ENCODE results near the gene PHF13. TPM values are rescaled to one million over a fixed set of nuclear protein-coding genes. Genes with fewer than 3 reads are reported as not detected.

The PHF13 gene
- total RNA-seq, 2 donors from 2014 or later, result 13.8 to 79.2 TPM

- intact Hi-C loops (cut with DNase I), result loop anchor here (5.0 kb wide), 1 partner anchor 38 kb away; no protein-coding TSS in a partner anchor
- H3K27ac ChIP-seq, result peak overlapping the region in 1 of 2 donors; percentile 17
- peaks cover 13 to 22% of the 10 kb centered on the region in 2 donors for H3K36me3 ChIP-seq
- whole genome bisulfite sequencing, result 71% methylated on average over 24 of the region's 24 CpGs
- TF ChIP-seq CTCF (IDR thresholded peaks at IDR 0.05), result no peak
- TF ChIP-seq POLR2A (IDR thresholded peaks at IDR 0.05), result no peak
- TF ChIP-seq POLR2AphosphoS5 (IDR thresholded peaks at IDR 0.05), result no peak
- no peak for DNase-seq (ENCODE audit: low spot score)
- H3K4me3 ChIP-seq, result no peak overlapping the region
- H3K27me3 ChIP-seq (replicated peaks; ENCODE audit: insufficient read depth), result no peaks in the 10 kb centered on the region
- peaks cover 13% of the 10 kb centered on the region for H3K4me1 ChIP-seq (replicated peaks)
- no peaks in the 10 kb centered on the region for H3K9me3 ChIP-seq
These were observed 24.5 kb upstream of the PHF13 start for GRCh38 chr1:6588893-6589520.

DNA sequence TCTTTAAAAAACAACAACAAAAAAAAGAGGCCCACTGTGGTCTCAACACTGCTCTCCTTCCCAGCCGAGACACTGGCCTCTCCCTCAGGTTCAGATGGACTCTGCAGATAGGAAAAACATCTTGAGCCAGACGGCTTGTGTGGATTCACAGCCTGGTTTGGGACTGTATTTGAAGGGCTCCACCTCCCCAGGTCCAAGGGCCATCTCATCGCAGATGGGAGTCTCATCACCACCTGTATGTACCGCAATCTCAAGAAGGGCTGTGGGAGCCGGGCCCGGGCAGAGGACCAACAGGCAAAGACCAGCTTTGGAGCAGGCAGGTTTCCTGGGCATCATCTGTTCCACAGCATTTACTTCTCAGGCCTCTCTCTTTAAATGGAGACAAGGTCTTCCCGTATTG lies 23.5 kb upstream of the PHF13 start:
- H3K4me3 ChIP-seq, result no peak overlapping the region

GRCh38 chr1:6591222-6591621 lies 22.3 kb upstream of the PHF13 start:
- TF ChIP-seq POLR2A (IDR thresholded peaks at IDR 0.05) (no peak), CTCF (IDR thresholded peaks at IDR 0.05) (no peak)
- H3K27ac ChIP-seq, result no peak overlapping the region
- intact Hi-C loops (cut with DNase I), result no loop called here

More for the DNA sequence above, 23.5 kb upstream of the PHF13 start:
- Histone ChIP-seq H3K36me3 (peaks cover 15 to 26% of the 10 kb centered on the region in 2 donors), H3K27ac (no peak overlapping the region), H3K4me1 (replicated peaks) (peaks cover 13% of the 10 kb centered on the region), H3K9me3 (no peaks in the 10 kb centered on the region), H3K27me3 (replicated peaks; ENCODE audit: insufficient read depth) (no peaks in the 10 kb centered on the region)
- no peak for DNase-seq (ENCODE audit: low spot score)
- WGBS, result 91% methylated on average over 7 of the region's 7 CpGs
- intact Hi-C loops (cut with DNase I), result no loop called here
- TF ChIP-seq POLR2AphosphoS5 (IDR thresholded peaks at IDR 0.05), result no peak
- no peak for TF ChIP-seq CTCF (IDR thresholded peaks at IDR 0.05)
- no peak for TF ChIP-seq POLR2A (IDR thresholded peaks at IDR 0.05)

DNA sequence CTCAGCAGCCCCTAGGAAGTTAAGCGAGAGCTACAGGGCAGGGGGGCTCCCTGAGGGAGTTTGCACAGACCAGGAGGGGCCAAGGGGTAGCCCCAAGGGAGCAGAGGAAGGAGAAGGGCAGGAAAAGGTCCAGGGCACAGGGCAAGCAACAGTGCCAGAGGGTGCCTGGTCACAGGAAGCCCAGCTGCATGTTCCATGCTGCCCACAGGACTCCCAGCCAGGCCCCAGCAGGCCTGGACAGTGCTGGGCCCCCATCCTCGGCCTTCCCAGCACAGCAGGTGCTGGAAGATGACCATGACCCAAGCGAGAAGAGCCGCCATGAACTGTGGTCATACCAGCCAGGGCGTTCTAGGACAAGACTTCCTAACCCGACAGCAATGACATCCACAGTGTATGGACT lies 21.9 kb upstream of the PHF13 start:
- H3K27ac ChIP-seq, result no peak overlapping the region
- TF ChIP-seq CTCF (IDR thresholded peaks at IDR 0.05) (no peak), POLR2A (IDR thresholded peaks at IDR 0.05) (no peak), POLR2AphosphoS5 (IDR thresholded peaks at IDR 0.05) (no peak)
- H3K4me1 ChIP-seq (replicated peaks), result peaks cover 20% of the 10 kb centered on the region
- intact Hi-C loops (cut with DNase I), result no loop called here
- H3K4me3 ChIP-seq, result no peak overlapping the region
- no peak for DNase-seq (ENCODE audit: low spot score)
- H3K9me3 ChIP-seq, result no peaks in the 10 kb centered on the region
- H3K36me3 ChIP-seq, result peaks cover 15 to 30% of the 10 kb centered on the region in 2 donors
- 85% methylated on average over 5 of the region's 6 CpGs for WGBS
- H3K27me3 ChIP-seq (replicated peaks; ENCODE audit: insufficient read depth), result no peaks in the 10 kb centered on the region

More at GRCh38 chr1:6591222-6591621, 22.3 kb upstream of the PHF13 start:
- no peak for DNase-seq (ENCODE audit: low spot score)
- H3K36me3 ChIP-seq, result peaks cover 15 to 30% of the 10 kb centered on the region in 2 donors
- H3K4me3 ChIP-seq, result no peak overlapping the region
- 86% methylated on average over 12 of the region's 13 CpGs for WGBS
- no peaks in the 10 kb centered on the region for H3K9me3 ChIP-seq
- no peaks in the 10 kb centered on the region for H3K27me3 ChIP-seq (replicated peaks; ENCODE audit: insufficient read depth)
- peaks cover 20% of the 10 kb centered on the region for H3K4me1 ChIP-seq (replicated peaks)

GRCh38 chr1:6592441-6592840 lies 21.1 kb upstream of the PHF13 start:
- no peak for DNase-seq (ENCODE audit: low spot score)
- peaks cover 15 to 36% of the 10 kb centered on the region in 2 donors for H3K36me3 ChIP-seq
- H3K4me1 ChIP-seq (replicated peaks), result peaks cover 24% of the 10 kb centered on the region
- no peak overlapping the region for H3K4me3 ChIP-seq
- no peaks in the 10 kb centered on the region for H3K27me3 ChIP-seq (replicated peaks; ENCODE audit: insufficient read depth)
- no peak overlapping the region for H3K27ac ChIP-seq
- intact Hi-C loops (cut with DNase I), result no loop called here
- TF ChIP-seq CTCF (IDR thresholded peaks at IDR 0.05), result no peak
- no peak for TF ChIP-seq POLR2AphosphoS5 (IDR thresholded peaks at IDR 0.05)
- no peak for TF ChIP-seq POLR2A (IDR thresholded peaks at IDR 0.05)
- 30% methylated on average over 5 of the region's 5 CpGs for WGBS
- no peaks in the 10 kb centered on the region for H3K9me3 ChIP-seq

All from prostate gland (tissue), 2 donors.